NCI-H2196 treated with DMSO at 0.1 percent for 48 hours (cell line): ENCODE data around the gene RASGEF1B.
"Not testable (repeated sequence)": the region's sequence is repeated elsewhere in the genome, so short reads cannot be mapped to it uniquely, and the experiment has no call there.

Source experiments
- DNase-seq: peaks from one replicate; lab custom pipeline; 2025; ENCODE audit not compliant: unreplicated experiment; lab: John Stamatoyannopoulos, UW

RASGEF1B gene

DNA sequence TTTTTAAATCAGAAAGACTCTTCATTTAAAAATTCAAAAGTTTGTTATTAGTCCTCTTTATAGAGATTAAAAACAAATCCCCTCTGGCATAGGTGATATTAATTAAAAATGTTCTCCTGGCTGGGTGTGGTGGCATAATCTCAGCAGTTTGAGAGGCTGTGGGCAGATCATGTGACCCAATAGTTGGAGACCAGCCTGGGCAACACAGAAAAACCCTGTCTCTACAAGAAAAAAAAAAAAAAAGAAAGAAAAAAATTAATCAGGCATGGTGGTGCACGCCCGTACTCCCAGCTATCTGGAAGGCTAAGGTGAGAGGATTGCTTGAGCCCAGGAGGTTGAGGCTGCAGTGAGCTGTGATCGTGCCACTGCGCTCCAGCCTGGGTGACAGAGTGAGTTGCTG, 38.9 kb downstream of the RASGEF1B start:
- no peak for DNase-seq

- no peak for DNase-seq
Measured at GRCh38 chr4:81431971-81432370, 39.7 kb downstream of the RASGEF1B start.

- DNase-seq = no peak
Measured at GRCh38 chr4:81429607-81430006, 42.1 kb downstream of the RASGEF1B start.

GRCh38 chr4:81429031-81429430, 42.7 kb downstream of the RASGEF1B start:
- DNase-seq = no peak

DNA sequence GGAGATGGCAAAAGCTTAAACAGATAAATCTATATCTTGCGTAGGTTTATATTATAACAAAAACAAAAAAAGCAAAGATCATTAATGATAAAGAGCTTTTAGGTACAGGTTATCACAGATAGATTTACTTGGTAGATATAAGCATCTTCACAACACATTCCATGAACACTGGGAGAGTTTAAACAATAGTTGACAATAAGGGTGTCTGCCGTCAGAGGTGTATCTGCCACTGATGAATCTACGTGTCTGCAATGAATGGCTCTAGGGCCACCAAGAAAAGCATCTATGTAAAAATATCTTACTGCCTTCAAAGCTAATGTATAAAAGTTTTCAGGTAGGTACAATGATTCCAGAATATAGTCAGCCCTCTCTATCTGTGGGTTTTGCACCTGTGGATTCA, 43.7 kb downstream of the RASGEF1B start:
- no peak for DNase-seq

DNA sequence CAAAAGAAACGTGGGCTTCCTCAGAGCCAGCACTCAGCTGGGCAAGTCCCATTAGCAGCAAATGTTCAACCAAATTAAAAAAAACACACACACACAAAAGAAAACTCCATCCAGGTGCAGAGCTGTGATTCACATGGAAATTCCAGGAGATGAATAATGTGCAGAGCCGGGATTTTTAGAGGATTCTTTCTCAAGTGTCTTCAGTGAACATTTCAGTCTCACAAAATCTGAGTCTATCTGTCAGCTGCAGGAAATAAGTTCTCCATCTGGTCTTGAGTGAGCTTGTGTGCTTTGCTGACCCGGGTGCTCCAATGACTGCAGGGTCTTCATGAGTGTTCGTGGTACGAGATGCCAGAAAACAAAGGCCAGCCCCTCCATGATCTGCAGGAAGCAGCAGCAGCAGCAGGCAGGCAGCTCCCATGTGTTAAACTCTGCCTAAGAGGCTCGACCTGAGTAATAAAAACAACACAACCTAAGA, 44.3 kb downstream of the RASGEF1B start:
- no peak for DNase-seq

DNA sequence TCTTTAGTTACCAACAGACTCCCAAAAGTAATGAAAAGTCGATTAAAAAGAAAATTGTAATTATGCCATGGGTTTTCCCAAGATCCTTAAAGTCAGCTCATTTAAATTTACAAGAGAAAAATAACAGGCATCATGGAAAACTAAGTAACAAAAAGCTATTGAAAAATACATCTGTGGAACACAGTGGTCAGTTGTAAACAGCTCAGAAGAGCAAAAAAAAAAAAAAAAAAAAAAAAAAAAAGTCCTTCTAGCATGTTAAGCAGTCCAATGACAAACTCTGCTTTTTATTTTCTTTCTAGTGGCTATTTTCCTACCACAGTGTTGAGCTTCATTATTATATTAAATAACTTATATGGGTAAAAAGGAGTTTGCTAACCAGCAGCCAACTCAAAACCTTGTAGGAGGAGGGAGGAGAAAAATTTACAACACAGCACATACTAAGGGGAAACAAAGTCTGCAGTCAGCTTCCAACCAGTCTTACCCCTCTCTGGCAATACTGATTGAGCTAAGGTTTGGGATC, 44.9 kb downstream of the RASGEF1B start:
- no peak for DNase-seq

GRCh38 chr4:81424816-81425755, 46.6 kb downstream of the RASGEF1B start:
- no peak for DNase-seq

GRCh38 chr4:81424336-81424735, 47.4 kb downstream of the RASGEF1B start:
- DNase-seq = no peak

GRCh38 chr4:81422595-81422994, 49.1 kb downstream of the RASGEF1B start:
- DNase-seq = no peak

DNA sequence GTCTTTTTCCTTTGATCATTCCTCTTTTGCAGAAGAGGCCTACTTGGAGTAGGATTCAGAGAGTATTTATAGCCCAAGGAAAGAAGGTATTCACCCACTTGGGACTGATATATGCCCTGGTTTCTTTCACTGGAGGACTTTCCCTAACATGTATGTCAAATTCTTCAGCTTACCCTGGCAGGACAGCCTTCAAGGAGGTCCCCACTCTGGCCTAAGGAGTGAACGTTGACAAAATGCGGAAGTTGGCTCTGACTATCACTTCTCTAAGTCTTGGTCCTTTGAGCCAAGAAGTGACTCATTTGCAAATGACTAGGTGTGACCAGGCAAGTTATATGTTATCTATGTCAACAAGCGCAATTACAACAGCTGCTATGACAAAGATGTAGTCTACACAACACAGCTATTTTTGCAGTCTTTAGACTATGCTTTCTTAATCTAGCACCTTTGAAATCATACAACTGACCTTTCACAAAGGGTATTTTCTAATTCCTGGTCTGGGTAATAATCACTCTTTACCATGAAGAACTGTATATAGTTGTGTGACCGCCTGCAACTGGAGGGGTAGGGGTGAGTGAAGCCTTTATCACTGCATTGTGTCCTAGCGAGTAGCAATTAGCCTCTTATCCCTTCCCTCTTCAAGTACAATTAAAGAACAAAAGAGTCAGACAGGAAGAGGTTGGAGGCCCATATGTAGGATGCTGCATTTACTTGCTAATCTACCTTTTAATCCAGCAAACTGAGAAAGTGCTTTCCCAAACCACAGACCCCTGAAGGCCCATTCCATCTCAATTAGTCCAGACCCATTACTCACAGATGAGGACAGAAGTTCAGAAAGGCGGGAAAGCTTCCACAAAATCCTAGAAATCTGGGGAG, 50.1 kb downstream of the RASGEF1B start:
- no peak for DNase-seq

- DNase-seq = no peak
Measured at GRCh38 chr4:81418572-81418971, 53.1 kb downstream of the RASGEF1B start.

DNA sequence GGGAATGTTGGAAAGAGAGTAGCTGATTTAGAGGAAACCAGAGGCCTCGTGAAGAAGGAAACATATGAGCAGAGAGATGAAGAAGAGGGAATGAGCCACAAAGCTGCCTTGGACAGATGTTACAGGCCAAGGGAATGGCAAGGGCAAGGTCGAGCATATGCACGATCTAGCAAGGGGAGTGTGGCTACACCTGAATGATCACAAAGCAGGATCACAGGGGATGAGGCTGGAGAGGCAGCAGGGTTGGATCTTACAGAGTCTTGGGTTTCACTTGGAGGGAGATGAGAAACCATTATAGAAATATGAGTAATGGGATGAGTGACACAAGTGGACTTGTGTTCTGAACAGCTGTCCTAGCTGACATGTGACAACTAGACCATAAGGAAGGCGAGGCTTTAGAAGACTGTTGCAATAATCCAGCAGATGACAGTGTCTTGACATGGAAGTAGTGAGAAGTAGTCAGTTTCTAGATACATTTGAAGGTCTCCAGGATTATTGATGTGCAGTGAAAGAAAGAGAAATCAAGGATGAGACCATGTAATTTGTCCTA, 58.7 kb downstream of the RASGEF1B start:
- no peak for DNase-seq

- DNase-seq = no peak
Measured at GRCh38 chr4:81410680-81411079, 61.0 kb downstream of the RASGEF1B start.

DNA sequence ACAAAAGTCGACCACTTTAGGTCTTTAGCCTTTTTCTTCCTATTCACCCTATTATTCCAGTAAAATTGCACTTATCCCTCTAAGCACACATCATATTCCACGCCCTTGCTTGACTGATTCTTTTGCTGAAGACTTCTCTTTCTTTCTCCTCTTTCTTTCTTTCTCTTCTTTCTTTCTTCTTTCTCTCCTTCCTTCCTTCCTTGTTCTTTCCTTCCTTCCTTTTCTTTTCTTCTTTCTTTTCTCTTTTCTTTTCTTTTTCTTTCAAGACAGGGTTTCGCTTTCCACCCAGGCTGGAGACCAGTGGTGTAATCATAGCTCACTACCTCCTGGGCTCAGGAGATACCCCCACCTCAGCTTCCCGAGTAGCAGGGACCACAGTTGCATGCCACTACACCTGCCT, 61.9 kb downstream of the RASGEF1B start:
- DNase-seq = no peak

DNA sequence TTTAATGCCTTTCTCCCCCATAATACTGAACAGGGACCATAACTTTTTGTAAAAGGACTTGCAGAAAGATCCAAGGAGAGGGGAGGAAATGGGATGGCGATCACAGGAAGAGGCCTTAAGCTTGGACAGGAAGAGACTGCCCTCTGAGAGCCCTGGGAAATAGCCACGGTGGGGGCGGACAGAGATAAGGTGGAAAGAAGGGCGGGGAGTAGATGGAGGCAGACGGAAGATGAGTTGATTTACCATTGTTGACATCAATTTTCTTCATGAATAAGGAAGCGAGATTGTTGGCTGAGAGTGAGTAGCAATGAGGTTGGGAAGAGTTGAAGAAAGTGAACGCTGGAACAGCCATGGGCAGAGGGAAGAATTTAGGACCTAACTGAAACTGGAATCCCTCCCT, 63.4 kb downstream of the RASGEF1B start:
- DNase-seq = no peak

DNA sequence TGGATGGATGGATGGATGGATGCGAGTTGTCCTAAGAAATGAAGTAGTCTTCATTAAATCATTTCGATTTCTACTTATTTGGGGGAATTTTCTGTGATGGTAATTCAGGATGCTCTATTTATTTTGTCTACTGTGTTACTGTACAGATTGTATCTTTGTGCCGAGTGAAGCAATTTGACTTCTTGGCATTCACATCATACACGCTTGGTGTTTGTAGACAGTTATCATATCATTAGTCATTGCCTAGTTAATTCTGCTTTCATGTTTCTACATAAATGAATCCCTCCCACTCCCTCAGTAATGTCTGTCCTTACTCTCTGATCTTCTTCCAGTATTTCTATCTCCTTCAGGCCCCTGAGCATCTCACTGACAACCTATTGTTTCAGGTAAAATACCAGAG, 64.0 kb downstream of the RASGEF1B start:
- no peak for DNase-seq

DNA sequence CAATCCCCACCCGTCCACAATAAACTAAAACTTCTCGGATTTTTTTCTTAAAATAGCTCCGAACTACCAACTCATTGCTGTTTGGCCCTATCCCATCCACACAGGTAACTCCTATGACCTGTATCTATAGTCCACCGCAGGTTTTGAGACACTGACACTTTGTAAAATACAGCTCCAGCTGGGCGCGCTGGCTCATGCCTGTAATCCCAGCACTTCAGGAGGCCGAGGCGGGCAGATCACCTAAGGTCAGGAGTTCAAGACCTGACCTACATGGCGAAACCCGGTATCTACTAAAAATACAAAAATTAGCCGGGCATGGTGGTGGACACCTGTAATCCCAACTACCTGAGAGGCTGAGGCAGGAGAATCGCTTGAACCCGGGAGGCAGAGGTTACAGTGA, 65.2 kb downstream of the RASGEF1B start:
- not testable (repeated sequence) for DNase-seq

DNA sequence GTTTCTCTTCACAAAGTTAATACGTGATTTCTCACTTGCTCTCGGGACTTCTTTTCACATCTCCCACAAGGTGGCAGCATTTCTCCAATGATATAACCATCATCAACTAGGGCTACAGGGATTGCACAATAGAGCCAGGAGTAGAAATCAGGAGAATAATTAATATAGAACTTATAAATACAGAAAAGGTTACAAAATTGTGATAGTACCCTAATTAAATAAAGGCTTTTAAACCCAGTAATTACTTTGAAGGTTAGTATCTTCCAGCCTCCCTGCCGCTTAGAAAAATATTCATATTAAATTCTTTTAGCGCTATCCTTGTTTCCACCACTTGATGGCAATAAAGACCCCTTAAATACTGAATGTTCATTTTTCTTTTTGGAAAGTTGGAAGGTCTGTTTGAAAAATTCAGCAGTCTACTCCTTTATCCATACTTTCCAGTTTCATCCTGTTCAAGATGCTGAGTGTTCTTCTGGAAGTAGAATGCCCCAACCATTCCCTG, 65.8 kb downstream of the RASGEF1B start:
- peak; percentile 9 for DNase-seq

- no peak for DNase-seq
Measured at GRCh38 chr4:81404741-81405140, 67.0 kb downstream of the RASGEF1B start.

DNA sequence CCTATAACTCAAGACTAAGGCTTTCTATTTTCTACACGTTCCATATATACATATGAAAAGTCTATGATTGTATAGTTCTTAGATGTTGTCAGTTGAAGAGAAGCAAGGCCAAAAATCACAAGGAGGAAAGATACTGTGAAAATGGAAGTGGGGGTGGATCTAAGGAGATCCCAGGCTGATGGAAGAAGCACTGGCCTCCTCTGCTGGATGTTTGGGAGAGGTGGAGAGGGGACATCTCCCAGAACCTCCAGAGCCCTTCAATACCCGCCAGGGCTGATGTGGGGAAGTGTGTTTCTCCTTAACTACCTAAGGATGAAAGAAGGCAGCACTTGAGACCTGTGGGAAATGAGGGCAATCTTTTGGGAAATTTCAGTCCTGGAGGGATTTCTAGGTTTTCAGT, 67.4 kb downstream of the RASGEF1B start:
- DNase-seq = no peak
